ENCODE measurements around the gene HLF. TPM values are rescaled to one million over a fixed set of nuclear protein-coding genes. Genes with fewer than 3 reads are reported as not detected.

Gene HLF
- total and polyA plus RNA-seq, 2 donors (not counting 1 experiment from before 2014, with no cell fraction given) = 0.10 TPM; not detected in 1

DNA sequence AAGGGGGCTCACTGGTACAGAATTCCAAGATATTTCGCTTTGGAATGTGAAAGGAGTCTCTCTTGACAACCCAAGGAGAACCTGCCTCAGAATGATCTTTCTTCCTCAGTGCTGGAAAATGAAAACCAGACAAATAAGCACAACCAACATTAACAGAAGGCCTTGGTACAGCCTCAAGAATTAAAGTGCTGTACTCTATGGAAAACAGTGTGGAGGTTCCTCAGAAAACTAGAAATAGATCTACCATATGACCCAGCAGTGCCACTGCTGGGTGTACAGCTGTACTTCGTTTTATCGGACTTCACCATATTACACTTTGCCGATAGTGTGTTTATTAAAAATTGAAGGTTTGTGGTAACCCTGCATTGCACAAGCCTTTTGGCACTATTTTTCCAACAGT is 25.2 kb downstream of the HLF start:
- no peak overlapping the region for H3K4me2 ChIP-seq (replicated peaks; ENCODE audit: low read depth, low read length, poor library complexity, severe bottlenecking)
- H3K4me3 ChIP-seq (ENCODE audit: control extremely low read depth in 1 of 5, extremely low read depth in 1 of 5, insufficient read depth in 1 of 5, low read depth in 2 of 5, low read length in 4 of 5) = no peak overlapping the region
- TF ChIP-seq, protein P1, sequence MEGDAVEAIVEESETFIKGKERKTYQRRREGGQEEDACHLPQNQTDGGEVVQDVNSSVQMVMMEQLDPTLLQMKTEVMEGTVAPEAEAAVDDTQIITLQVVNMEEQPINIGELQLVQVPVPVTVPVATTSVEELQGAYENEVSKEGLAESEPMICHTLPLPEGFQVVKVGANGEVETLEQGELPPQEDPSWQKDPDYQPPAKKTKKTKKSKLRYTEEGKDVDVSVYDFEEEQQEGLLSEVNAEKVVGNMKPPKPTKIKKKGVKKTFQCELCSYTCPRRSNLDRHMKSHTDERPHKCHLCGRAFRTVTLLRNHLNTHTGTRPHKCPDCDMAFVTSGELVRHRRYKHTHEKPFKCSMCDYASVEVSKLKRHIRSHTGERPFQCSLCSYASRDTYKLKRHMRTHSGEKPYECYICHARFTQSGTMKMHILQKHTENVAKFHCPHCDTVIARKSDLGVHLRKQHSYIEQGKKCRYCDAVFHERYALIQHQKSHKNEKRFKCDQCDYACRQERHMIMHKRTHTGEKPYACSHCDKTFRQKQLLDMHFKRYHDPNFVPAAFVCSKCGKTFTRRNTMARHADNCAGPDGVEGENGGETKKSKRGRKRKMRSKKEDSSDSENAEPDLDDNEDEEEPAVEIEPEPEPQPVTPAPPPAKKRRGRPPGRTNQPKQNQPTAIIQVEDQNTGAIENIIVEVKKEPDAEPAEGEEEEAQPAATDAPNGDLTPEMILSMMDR (IDR thresholded peaks at IDR 0.05) = no peak
- no peak for TF ChIP-seq EZH2 (IDR thresholded peaks at IDR 0.05; ENCODE audit: borderline replicate concordance, insufficient read depth, low read depth, low read length, poor library complexity, severe bottlenecking)
- Mint-ChIP-seq H3K9me3 (ENCODE audit: insufficient read depth) (no peaks in the 10 kb centered on the region), H3K27ac (no peak overlapping the region), H3K4me1 (peaks cover 13% of the 10 kb centered on the region), H3K27me3 (peaks cover 18% of the 10 kb centered on the region), H3K4me3 (no peak overlapping the region)
- no peak overlapping the region for H2AFZ ChIP-seq (ENCODE audit: insufficient read depth, low read depth, low read length, poor library complexity, severe bottlenecking)
- ChIA-PET CTCF (no interaction called here), POLR2A (no interaction called here)
- H3K27me3 ChIP-seq (replicated peaks in 1 of 4; ENCODE audit: control extremely low read depth in 1 of 4, control insufficient read depth in 3 of 4, insufficient read depth in 4 of 4, low read length in 3 of 4) = peaks cover 0 to 4% (median 0%) of the 10 kb centered on the region in 4 experiments
- no peaks in the 10 kb centered on the region for H4K20me1 ChIP-seq (ENCODE audit: control insufficient read depth, insufficient read depth, low read length, poor library complexity, severe bottlenecking)
- H3K79me2 ChIP-seq (ENCODE audit: control insufficient read depth, insufficient read depth, low read length) = no peaks in the 10 kb centered on the region
- ATAC-seq (ENCODE audit: low read depth) = no peak
- no peak overlapping the region for H3K9ac ChIP-seq (ENCODE audit: low read length)
- H3K27ac ChIP-seq (ENCODE audit: low read length in 2 of 2) = no peak overlapping the region
- peaks cover 8 to 11% of the 10 kb centered on the region in 2 donors for H3K4me1 ChIP-seq (ENCODE audit: control insufficient read depth in 2 of 2, insufficient read depth in 2 of 2, low read length in 2 of 2)
- WGBS (ENCODE audit: insufficient coverage) = no CpG with 5 or more reads among the region's 4 CpGs
- no peak for DNase-seq
- intact Hi-C loops (cut with micrococcal nuclease) = no loop called here
- H3K36me3 ChIP-seq (replicated peaks in 1 of 2; ENCODE audit: control extremely low read depth in 1 of 2, control insufficient read depth in 1 of 2, extremely low read depth in 1 of 2, insufficient read depth in 2 of 2, low read length in 1 of 2) = no peaks in the 10 kb centered on the region
- H3K9me3 ChIP-seq (ENCODE audit: control extremely low read depth in 1 of 3, control insufficient read depth in 2 of 3, insufficient read depth in 1 of 3, low read length in 2 of 3) = no peaks in the 10 kb centered on the region

DNA sequence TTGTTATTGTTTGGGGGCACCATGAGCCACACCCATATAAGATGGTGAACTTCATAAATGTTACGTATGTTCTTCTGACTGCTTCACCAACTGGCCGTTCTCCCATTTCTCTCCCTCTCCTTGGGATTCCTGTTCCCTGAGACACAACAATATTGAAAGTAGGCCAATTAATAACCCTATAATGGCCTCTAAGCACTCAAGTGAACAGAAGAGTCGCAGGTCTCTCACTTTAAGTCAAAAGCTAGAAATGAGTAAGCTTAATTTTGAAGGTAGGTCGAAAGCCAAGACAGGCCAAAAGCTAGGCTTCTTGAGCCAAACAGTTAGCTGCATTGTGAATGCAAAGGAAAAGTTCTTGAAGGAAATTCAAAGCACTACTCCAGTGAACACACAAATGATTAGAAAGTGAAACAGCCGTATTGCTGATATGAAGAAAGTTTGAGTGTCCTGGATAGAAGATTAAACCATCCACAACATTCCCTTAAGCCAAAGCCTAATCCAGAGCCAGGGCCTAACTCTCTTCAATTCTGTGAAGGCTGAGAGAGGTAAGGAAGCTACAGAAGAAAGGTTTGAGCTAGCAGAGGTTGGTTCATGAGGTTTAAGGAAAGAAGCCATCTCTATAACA is 25.8 kb downstream of the HLF start:
- Histone ChIP-seq H2AFZ (ENCODE audit: insufficient read depth, low read depth, low read length, poor library complexity, severe bottlenecking) (no peak overlapping the region), H3K4me3 (ENCODE audit: control extremely low read depth in 1 of 5, extremely low read depth in 1 of 5, insufficient read depth in 1 of 5, low read depth in 2 of 5, low read length in 4 of 5) (no peak overlapping the region), H3K27me3 (replicated peaks in 1 of 4; ENCODE audit: control extremely low read depth in 1 of 4, control insufficient read depth in 3 of 4, insufficient read depth in 4 of 4, low read length in 3 of 4) (peaks cover 0 to 4% (median 0%) of the 10 kb centered on the region in 4 experiments), H3K9me3 (ENCODE audit: control extremely low read depth in 1 of 3, control insufficient read depth in 2 of 3, insufficient read depth in 1 of 3, low read length in 2 of 3) (no peaks in the 10 kb centered on the region), H3K4me2 (replicated peaks; ENCODE audit: low read depth, low read length, poor library complexity, severe bottlenecking) (no peak overlapping the region), H3K9ac (ENCODE audit: low read length) (no peak overlapping the region), H4K20me1 (ENCODE audit: control insufficient read depth, insufficient read depth, low read length, poor library complexity, severe bottlenecking) (no peaks in the 10 kb centered on the region), H3K79me2 (ENCODE audit: control insufficient read depth, insufficient read depth, low read length) (no peaks in the 10 kb centered on the region), H3K36me3 (replicated peaks in 1 of 2; ENCODE audit: control extremely low read depth in 1 of 2, control insufficient read depth in 1 of 2, extremely low read depth in 1 of 2, insufficient read depth in 2 of 2, low read length in 1 of 2) (no peaks in the 10 kb centered on the region), H3K4me1 (ENCODE audit: control insufficient read depth in 2 of 2, insufficient read depth in 2 of 2, low read length in 2 of 2) (peaks cover 8 to 18% of the 10 kb centered on the region in 2 donors), H3K27ac (ENCODE audit: low read length in 2 of 2) (no peak overlapping the region)
- H3K4me3 Mint-ChIP-seq = no peak overlapping the region
- 81% methylated on average over 3 of the region's 5 CpGs for WGBS (ENCODE audit: insufficient coverage)
- peaks cover 18% of the 10 kb centered on the region for H3K4me1 Mint-ChIP-seq
- H3K27me3 Mint-ChIP-seq = peaks cover 18% of the 10 kb centered on the region
- DNase-seq (no peak), ATAC-seq (ENCODE audit: low read depth) (no peak)
- no peaks in the 10 kb centered on the region for H3K9me3 Mint-ChIP-seq (ENCODE audit: insufficient read depth)
- POLR2A ChIA-PET = no interaction called here
- intact Hi-C loops (cut with micrococcal nuclease) = no loop called here
- TF ChIP-seq, protein P1 (IDR thresholded peaks at IDR 0.05) = no peak
- TF ChIP-seq EZH2 (IDR thresholded peaks at IDR 0.05; ENCODE audit: borderline replicate concordance, insufficient read depth, low read depth, low read length, poor library complexity, severe bottlenecking) = no peak
- CTCF ChIA-PET = interaction anchor here (1.5 kb wide), 1 partner anchor 297 kb away, joined by 7 read pairs; no protein-coding TSS in a partner anchor
- no peak overlapping the region for H3K27ac Mint-ChIP-seq
